ENCODE data around the gene AEBP2.
"Not testable (repeated sequence)": the region's sequence is repeated elsewhere in the genome, so short reads cannot be mapped to it uniquely, and the experiment has no call there.

Gene AEBP2

GRCh38 chr12:19439059-19440018 is at the start of gene AEBP2:
Gene AEBP2, plus strand, starts transcription at chr12:19439492. Its CDS starts 208 bp downstream, at chr12:19439700.
- in situ Hi-C loops (cut with MboI; ENCODE audit: low sequenced_read_pairs) = no loop called here

GRCh38 chr12:19390051-19390598 is 49.2 kb upstream of the AEBP2 start:
- in situ Hi-C loops (cut with MboI; ENCODE audit: low sequenced_read_pairs) = no loop called here

- in situ Hi-C loops (cut with MboI; ENCODE audit: low sequenced_read_pairs) = not testable (repeated sequence)
Measured at GRCh38 chr12:19392644-19393043, 46.6 kb upstream of the AEBP2 start.

- in situ Hi-C loops (cut with MboI; ENCODE audit: low sequenced_read_pairs) = no loop called here
Measured at GRCh38 chr12:19394385-19394784, 44.9 kb upstream of the AEBP2 start.

GRCh38 chr12:19397534-19397933 is 41.8 kb upstream of the AEBP2 start:
- in situ Hi-C loops (cut with MboI; ENCODE audit: low sequenced_read_pairs) = no loop called here

- in situ Hi-C loops (cut with MboI; ENCODE audit: low sequenced_read_pairs) = no loop called here
Measured at GRCh38 chr12:19398376-19399363, 40.6 kb upstream of the AEBP2 start.

- in situ Hi-C loops (cut with MboI; ENCODE audit: low sequenced_read_pairs) = not testable (repeated sequence)
Measured at GRCh38 chr12:19400649-19401285, 38.5 kb upstream of the AEBP2 start.

- in situ Hi-C loops (cut with MboI; ENCODE audit: low sequenced_read_pairs) = no loop called here
Measured at GRCh38 chr12:19402211-19402610, 37.1 kb upstream of the AEBP2 start.

GRCh38 chr12:19402743-19403431 is 36.4 kb upstream of the AEBP2 start:
- in situ Hi-C loops (cut with MboI; ENCODE audit: low sequenced_read_pairs) = no loop called here

- in situ Hi-C loops (cut with MboI; ENCODE audit: low sequenced_read_pairs) = no loop called here
Measured at GRCh38 chr12:19404242-19404880, 34.9 kb upstream of the AEBP2 start.

GRCh38 chr12:19409376-19409775 is 29.9 kb upstream of the AEBP2 start:
- in situ Hi-C loops (cut with MboI; ENCODE audit: low sequenced_read_pairs) = no loop called here

- in situ Hi-C loops (cut with MboI; ENCODE audit: low sequenced_read_pairs) = no loop called here
Measured at GRCh38 chr12:19410211-19410610, 29.1 kb upstream of the AEBP2 start.

GRCh38 chr12:19410629-19411185 is 28.6 kb upstream of the AEBP2 start:
- in situ Hi-C loops (cut with MboI; ENCODE audit: low sequenced_read_pairs) = no loop called here

GRCh38 chr12:19411234-19412204 is 27.8 kb upstream of the AEBP2 start:
- in situ Hi-C loops (cut with MboI; ENCODE audit: low sequenced_read_pairs) = no loop called here

- in situ Hi-C loops (cut with MboI; ENCODE audit: low sequenced_read_pairs) = no loop called here
Measured at GRCh38 chr12:19412844-19413243, 26.4 kb upstream of the AEBP2 start.

GRCh38 chr12:19413582-19413981 is 25.7 kb upstream of the AEBP2 start:
- in situ Hi-C loops (cut with MboI; ENCODE audit: low sequenced_read_pairs) = not testable (repeated sequence)

- in situ Hi-C loops (cut with MboI; ENCODE audit: low sequenced_read_pairs) = no loop called here
Measured at GRCh38 chr12:19415563-19415962, 23.7 kb upstream of the AEBP2 start.

GRCh38 chr12:19419086-19419485 is 20.2 kb upstream of the AEBP2 start:
- in situ Hi-C loops (cut with MboI; ENCODE audit: low sequenced_read_pairs) = no loop called here
